Hippocampal formation (tissue), 2 donors: ENCODE measurements around the gene MYOZ1.
"Not testable (repeated sequence)": the region's sequence is repeated elsewhere in the genome, so short reads cannot be mapped to it uniquely, and the experiment has no call there.

Experiments
- DNase-seq, 2 donors: peaks; one replicate each; lab custom pipeline; 2025; lab: John Stamatoyannopoulos, UW

The MYOZ1 gene, protein sequence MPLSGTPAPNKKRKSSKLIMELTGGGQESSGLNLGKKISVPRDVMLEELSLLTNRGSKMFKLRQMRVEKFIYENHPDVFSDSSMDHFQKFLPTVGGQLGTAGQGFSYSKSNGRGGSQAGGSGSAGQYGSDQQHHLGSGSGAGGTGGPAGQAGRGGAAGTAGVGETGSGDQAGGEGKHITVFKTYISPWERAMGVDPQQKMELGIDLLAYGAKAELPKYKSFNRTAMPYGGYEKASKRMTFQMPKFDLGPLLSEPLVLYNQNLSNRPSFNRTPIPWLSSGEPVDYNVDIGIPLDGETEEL

DNA sequence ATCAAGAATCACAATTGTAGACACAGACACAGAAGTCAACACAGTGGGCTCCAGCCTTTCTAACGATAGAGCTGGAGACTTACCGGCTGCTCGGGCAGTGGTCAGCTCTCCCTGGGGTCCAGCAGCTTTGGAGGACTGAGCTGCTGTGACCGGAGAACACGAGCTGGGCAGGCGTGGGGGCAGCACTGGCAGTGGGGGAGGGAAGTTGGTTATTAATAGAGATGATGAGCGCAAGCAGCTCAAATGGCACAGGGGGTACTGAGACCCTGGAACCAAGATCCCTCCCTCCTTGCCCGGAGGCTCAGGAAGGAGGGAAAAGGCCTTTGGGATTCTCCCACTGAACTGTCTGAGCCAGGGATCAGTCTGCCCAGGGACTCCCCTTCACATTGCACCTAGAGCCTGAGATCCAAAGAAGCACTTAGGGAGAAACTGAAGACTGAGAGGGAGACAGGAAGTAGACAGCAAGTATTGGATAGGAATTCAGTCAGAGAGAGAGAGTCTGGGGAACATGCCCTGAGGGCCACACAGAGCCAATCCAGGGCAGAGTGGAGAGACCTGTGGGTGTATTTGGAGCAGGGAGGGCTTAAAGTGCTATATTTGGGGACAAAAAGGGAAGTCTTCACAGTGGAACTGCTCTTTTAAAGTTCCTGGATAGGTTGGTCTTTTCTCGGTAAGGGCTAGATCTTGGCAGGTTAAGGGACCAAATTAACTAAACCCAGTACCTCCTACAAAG lies at the start of gene MYOZ1:
Gene MYOZ1 (minus strand): TSS at position 147 of the 733 bp plus-strand sequence. CDS start 1,457 bp downstream, outside the sequence.
- DNase-seq, result no peak

DNA sequence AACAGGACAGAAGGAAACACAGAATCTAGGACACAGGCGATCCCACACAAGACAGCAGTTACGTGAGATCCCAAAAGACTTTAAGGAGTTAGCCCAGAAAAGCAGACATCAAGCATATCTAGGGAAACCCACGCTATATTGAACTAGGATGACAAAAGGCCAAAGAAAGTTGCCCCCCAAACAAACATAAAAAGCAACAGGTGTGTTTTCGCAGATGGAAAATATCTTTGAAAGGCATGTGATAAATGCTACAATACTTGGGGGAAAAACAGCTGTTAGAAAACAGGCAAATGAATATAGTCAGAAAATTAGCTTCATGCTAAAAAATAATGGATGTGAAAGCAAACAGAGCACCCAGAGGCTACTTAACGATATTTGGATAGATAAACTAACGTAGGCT lies 49.5 kb upstream of the MYOZ1 start:
- not testable (repeated sequence) for DNase-seq

DNA sequence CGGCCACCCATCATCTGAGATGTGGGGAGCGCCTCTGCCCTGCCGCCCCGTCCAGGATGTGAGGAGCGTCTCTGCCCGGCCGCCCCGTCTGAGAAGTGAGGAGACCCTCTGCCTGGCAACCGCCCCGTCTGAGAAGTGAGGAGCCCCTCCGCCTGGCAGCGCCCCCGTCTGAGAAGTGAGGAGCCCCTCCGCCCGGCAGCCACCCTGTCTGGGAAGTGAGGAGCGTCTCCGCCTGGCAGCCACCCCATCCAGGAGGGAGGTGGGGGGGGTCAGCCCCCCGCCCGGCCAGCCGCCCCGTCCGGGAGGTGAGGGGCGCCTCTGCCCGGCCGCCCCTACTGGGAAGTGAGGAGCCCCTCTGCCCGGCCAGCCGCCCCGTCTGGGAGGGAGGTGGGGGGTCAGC lies 48.3 kb upstream of the MYOZ1 start:
- not testable (repeated sequence) for DNase-seq

DNA sequence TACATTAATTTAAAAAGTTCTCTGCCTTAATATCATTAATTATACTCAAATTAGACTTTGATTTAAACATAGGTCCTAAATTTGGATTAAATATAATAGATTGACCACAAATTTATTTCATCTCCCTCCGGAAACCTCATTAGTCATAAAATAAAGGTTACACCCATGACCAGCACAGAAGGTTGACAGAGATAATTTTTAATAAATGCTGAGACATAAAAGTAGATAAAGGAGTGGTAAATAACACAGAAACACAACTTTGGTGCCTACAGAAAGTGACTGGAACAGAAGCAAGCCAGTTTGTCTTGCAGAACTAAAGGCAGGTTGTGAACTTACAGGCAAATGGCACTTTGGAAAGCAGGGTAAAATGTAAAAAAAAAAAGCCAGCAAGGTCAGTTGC lies 46.4 kb upstream of the MYOZ1 start:
- DNase-seq, result not testable (repeated sequence)

DNA sequence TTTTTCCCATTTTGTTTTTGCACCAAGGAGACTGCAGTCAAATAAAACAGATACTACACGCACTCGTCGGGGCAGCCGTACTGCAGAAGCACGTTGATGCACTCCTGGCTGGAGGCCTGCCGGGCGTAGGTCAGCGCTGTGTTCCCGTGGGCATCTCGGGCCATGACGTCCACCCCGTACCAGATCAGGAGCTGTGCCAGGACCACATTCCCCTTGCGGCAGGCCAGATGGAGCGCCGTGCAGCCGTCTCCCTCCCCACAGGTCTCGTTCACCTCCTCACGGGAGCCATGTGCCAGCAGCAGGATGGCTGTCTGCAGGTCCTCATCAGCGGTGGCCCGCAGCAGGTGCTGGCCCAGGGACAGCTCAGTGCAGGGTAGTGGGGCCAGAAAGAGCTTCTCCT lies 33.3 kb upstream of the MYOZ1 start:
- DNase-seq, result not testable (repeated sequence)

DNA sequence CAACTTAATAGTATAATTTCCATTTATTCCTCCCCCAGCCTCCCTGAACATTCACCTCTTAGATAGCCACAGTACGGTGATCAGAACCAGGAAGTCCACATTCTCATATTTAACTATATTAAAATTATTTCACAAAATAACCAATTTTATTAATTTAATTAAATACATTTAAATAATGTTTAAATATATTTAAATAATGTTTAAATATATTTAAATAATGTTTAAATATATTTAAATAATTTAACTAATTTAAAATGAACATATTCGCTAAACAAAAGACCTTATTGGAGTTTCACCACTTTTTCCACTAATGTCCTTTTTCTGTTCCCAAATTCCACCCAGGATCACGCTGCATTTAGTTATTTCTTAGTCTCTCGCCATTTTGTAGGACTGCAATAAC lies 27.1 kb upstream of the MYOZ1 start:
- DNase-seq, result not testable (repeated sequence)

DNA sequence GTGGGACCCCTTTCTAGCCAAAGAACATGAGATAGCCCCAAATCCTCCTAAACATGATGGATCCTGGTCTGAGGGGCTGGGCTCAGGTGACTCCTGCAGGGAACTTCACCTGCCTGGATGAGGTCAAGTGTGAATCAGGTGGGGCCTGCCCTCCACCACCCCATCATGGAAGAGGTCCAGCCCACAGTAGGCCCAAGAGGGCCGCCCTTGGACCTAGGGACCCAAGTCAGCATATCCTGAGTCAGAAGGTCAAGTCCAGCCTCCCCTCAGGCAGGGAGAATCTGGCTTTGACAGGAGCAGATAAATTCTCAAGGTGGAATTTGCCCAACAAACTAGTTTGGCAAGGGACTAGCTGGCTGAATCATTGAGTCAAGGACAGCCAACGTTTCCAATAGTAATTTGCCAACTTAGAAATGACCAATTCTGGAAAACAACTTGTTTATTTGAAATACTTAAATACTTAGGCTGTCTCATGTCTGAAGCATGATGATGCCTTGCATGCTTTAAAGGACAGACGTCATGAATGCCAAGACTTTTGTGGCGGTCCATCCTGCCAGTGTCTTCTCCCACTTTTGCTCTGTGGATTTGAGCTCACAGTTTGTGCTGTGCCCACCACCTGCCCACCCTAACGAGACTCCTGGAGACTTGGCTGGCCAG lies 25.0 kb upstream of the MYOZ1 start:
- not testable (repeated sequence) for DNase-seq

DNA sequence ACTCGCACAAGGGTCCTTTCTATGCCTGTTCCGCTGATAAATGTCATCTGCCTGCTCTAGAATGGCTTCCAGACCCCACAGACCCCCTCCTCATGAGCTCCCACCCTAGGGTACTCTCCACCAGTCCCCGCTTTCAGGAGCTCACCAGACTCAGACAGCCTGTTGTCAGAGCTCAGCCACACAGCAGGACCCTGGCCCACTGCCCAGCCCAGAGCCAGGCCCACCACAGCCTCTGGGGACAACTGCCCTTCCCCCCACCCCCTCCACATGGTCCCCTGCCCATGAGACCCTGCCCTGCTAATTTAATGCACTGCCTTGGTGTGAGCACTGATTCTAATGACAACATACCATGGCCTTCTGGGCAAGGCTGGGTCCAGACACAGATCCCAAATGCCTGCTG lies 24.3 kb upstream of the MYOZ1 start:
- not testable (repeated sequence) for DNase-seq

DNA sequence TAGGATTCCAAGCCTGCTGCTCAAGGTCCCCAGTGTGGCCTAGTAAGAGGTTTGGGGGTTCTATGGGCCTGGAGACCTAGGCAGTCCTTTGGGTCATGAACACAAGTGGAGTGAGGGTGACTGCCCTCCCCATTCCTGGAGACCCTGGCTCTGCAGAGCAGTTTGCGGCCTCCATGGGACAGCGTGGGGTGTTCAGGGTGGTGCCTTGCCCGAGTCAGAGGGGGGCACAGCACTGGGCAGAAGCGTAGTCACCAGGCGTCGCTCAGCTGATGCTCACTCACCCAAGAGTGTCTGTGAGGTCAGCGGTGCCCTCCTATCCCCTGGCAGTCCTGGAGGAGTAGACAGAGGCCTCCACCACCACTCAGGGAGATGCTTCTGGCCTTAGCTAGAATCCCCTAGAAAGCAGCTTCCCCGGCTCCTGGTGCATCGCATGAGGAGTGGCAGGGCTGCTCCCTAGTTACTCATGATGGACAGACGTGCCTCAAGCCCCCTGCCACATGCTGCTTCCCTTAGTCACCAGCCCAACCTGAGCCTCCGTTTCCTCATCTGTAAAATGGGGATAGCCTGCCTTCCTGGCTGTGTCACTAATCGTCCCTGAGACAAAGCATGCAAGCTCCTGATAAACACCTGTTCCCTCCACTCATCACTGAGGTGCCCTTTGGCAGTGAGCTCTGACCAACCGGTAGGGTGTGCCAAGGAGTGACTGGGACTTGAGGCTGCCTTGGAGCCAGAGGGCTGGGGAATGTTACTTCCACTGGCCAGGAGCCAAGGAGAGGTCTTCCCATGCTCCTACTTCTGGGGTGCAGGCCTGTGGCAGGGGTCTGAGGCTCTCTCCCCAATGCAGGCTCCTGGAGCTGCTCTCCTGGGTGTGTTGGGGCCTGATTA lies 23.1 kb upstream of the MYOZ1 start:
- not testable (repeated sequence) for DNase-seq

DNA sequence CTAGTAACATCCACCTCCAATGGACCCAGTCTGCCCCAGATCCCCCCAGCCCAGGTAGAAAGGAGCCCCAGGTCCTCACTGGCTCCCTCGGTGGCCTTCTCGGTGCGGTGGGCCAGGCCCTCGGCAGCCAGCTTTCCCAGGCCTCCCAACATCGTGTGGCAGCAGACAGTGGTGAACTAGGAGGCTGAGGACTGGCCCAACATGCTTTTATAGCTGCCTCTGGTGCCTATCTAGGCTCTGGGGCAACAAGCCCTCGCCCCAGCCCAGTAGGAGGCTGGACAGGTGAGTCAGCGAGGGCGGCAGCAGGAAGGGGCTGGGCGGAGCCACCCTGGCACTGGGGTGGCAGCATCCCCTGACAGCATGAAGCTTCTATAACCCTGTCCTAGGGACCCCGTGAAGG lies 22.3 kb upstream of the MYOZ1 start:
- DNase-seq, result not testable (repeated sequence)

DNA sequence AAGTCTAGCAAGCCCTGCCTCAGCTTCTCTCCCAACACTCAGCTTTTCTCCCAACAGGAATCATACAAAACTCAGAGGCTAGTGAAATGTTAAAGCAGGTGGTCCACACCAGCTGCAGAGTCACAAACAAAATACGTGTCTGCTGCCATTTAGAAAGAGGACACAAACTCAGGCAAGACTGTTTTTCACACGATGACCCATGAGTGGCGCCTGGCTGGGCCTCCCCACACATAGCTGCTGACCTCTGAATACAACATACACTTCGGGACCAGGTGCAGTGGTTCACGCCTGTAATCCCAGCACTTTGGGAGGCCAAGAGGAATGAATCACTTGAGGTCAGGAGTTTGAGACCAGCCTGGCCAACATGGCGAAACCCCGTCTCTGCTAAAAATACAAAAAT lies 21.4 kb upstream of the MYOZ1 start:
- DNase-seq, result not testable (repeated sequence)

DNA sequence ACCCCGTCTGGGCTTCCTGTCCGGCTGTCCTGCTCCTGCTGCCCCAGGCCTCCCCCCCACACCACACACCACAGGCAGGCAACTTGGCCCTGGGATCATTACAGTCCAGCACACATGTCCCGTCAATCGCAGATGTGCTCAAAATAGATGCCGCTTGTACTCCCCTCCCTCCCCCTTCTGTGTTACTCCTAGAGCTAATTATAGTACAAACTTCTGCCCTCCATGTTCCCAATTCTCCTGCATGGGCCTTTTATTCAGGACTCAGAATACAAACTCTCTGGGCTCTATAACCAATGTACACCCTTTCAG lies 14.7 kb upstream of the MYOZ1 start, which contains the start of gene SYNPO2L:
Gene SYNPO2L (minus strand): TSS at position 40 of the 309 bp plus-strand sequence. CDS start 107 bp downstream, outside the sequence.
- DNase-seq, result no peak

DNA sequence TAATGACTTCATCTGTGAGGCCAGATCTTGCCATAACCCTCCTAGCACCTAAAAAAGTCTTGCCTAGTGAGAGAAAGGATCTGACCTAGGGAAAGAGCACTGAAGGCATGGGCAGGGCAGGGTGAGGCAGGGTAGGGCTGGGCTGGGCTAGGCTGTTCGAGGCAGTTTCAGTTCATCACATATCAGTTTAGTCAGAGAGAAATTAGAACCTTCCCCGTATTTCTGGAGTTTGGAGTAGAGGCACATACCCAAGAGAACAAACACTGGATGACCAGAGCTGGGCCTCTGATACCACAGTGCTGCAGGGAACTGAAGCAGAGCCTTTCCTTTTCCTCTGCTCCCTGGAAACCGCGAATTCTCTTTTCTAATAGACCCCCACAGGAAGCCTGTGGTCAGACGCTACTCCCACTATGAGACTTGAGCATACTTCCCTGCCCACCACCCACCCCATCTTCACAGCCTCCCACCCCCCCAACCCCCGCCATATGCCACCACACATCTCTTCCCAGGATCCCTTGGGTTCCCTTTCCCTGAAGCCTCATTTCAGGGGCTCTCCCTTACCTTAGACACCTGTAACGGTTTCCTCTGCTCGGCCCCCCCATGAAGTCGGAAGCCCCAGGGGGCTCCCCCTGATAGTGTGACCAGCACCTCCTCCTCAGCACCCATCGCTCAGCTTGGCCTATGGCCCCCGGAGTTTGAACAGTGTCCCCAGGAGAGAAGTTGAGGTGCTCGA lies 14.1 kb upstream of the MYOZ1 start:
- no peak for DNase-seq

DNA sequence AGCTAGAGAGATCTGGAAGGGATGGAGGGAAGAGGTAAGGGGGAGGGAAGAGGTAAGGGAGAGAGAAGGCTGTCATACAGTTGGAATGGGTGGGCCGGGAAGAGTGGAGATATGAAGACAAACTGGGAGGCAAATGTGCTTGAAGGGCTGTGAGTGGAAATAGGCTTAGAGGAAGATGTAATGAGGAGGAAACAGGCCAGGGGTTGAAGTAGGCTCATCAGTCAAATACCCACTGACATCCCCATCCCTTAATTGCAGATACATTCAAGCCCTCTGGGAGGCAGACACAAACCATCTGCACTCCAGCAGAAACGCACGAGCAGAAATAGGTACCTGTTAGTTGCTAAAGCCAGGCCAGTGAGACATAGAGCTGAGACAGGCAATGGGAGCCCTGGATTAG lies 12.4 kb upstream of the MYOZ1 start:
- no peak for DNase-seq

DNA sequence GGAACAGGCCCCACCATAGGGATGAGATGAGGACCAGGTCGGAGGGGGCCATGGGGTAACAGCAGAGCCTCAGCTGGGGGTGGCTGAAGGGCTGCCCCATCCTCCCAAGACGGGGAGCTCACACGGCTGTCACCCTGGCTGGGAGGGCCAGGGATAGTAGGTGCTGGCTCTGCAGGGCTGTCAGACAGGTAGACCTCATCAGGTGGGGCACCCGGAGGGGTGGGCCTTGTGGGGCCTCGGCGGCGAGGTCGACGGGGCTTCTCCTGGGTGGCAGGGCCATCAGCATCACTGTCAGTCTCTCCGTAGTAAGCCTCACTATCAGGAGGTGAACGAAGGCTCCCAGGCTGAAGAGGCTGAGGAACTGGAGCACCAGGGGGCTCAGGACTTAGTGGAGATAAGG lies 11.9 kb upstream of the MYOZ1 start:
- no peak for DNase-seq

DNA sequence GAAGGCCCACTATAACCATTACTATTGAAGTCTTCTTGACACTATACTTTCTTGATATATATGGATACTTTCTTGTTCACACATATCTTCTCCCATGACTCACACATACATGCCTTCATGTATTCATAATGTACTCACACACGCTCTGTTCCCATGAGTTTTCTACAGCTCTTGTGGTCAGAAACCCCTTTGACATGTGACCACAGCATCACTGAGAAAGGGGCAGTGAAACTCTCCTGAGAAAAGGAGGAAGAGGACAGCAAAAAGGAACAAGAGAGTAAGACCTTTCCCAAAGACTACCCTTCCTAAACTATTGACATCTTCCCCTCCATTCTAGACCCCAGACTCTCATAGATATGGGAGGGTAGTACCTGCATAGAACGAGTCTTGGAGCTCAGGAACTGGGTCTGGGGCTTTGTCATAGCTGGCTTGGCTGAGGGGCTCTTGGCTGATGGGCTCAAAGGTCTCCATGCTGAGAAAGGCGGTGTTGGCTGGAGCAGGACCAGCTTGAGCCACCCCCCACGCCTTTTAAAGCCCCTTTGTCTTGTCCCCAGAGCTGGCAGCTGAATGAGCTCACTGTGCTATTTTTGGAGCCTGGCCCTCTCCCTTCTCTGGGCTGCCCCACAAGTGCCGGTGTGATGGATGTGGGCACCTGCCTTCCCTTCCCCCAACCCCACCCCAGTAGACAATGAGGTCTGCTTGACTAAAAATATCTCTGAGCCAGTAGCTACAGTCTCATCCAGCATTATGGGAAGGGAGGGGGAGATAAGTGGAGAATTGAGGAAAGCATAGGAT lies 9.5 kb upstream of the MYOZ1 start:
- DNase-seq, result peak in 1 of 2 donors; percentile 17

DNA sequence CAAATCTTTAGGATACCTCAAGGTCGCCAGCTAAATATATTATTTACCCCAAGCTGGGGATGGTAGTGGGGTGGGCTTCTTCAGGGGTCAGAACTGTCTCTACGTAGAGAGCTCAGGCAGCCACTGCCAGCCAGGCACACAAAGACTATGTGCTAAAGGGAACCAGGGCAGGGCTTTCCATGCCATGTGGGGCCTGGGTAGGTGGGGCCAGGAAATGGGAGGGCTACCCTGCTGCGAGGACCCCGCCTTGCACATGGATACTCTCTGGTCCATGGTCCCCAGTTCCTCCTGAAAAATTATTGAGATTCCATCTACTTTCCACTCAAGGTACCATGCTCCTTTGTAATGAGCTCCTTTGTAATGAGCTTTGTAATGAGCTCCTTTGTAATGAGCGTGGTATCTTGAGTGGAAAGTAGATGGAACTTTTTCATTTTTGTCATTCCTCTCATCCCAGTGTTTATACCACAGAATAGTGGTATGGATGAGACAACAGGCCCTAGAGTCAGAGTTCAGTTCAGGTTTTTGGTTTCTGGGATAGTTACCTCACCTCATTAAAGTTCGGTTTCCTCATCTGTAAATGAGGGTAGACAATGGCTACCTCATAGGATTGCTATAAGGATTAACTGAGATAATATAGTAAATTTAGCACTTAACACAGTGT lies 8.7 kb upstream of the MYOZ1 start:
- no peak for DNase-seq

DNA sequence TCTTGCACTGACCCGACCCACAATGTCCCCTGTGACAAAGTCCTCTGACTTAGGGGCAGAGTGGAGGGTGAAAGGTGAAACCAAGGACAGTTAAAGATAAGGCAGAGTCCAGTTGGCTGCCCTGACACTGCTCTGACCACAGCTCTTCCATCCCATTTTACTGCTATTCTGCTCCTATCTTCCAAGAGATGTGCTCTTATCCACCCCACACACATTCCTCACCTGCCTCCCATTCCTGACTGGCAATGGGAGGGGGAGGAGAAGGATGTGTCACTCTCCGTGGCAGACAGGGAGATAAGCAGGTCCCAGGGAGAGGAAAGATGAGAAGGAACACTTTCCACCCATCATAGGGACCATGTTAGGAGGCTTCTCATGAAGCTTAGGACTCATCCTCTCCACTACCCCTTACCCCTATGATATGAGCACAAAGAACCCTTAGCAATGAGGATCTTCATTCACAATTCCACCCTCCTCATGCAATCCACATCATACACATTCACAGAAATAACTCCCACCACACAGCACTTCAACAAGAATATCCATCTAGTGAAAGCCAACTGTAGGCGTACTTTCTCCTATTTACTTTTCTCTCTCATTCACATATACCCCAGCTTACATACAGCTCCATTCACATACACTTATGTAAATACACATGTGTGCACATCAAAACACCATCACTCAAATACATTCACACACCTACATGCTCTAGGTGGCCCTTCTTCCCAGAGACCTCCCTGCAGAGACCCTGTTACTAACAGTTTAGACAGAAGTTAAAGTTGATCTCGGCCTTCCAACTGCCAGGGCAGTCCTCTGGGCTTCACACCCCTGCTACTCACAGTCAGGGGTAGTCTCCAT lies 7.9 kb upstream of the MYOZ1 start:
- no peak for DNase-seq
